Measurements from ENCODE around the gene CFAP65. TPM values are rescaled to one million over a fixed set of nuclear protein-coding genes. Genes with fewer than 3 reads are reported as not detected.
A peak's percentile ranks its signal among the peaks of the same experiment; 100 is the strongest.

Gene CFAP65
- total and polyA plus RNA-seq, 4 donors, result 0.79 to 9.0 (median 5.1) TPM

DNA sequence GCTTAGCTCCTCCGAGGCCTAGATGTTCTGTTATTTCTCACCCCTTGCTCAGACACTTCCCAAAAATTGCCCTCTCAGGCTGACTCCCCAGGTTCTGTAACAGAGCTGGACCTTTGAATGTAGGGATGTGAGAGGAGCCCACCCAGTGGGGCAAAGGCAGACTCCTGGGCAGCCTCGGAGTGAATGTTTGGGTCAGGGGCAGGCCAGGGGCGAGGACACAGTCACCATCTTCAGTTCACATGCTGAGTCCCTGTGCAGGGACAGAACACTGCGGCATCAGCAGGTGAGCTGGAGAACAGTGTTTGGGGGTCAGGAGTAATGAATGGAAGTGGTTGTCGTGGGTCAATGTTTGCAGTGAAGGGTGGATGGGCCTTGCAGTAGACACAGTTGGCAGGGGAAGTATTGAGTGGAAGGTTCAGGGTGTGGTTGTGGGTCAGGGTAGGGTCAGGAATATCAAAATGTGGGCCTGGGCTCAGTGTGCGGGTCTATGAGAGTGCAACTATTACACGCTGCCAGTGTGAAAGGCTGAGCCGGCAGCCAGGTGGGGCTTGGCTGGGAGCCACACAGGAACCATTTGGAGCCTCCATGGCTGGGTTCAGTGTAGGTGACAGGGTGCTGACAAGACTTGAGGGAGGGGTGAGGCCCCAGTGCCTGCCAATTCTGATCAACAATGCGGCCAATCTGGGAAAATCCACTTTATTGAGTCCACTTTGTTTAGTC is 15.0 kb upstream of the CFAP65 start:
- peaks cover 5% of the 10 kb centered on the region for H3K36me3 ChIP-seq (ENCODE audit: control insufficient read depth, insufficient read depth, low read length)
- H3K4me3 ChIP-seq (ENCODE audit: low read depth, low read length), result no peak overlapping the region
- no peak for DNase-seq (ENCODE audit: low read depth in 4 of 6, low spot score in 6 of 6)
- peaks cover 39% of the 10 kb centered on the region for H3K4me1 ChIP-seq (ENCODE audit: control insufficient read depth, insufficient read depth, low read length)
- H3K27ac ChIP-seq (ENCODE audit: low read depth, low read length), result no peak overlapping the region
- WGBS (ENCODE audit: insufficient coverage), result 77% methylated on average over 8 of the region's 9 CpGs
- H3K27me3 ChIP-seq (ENCODE audit: control insufficient read depth, insufficient read depth, low read length), result peaks cover 73% of the 10 kb centered on the region
- no peaks in the 10 kb centered on the region for H3K9me3 ChIP-seq (ENCODE audit: control insufficient read depth, insufficient read depth, low read length)

DNA sequence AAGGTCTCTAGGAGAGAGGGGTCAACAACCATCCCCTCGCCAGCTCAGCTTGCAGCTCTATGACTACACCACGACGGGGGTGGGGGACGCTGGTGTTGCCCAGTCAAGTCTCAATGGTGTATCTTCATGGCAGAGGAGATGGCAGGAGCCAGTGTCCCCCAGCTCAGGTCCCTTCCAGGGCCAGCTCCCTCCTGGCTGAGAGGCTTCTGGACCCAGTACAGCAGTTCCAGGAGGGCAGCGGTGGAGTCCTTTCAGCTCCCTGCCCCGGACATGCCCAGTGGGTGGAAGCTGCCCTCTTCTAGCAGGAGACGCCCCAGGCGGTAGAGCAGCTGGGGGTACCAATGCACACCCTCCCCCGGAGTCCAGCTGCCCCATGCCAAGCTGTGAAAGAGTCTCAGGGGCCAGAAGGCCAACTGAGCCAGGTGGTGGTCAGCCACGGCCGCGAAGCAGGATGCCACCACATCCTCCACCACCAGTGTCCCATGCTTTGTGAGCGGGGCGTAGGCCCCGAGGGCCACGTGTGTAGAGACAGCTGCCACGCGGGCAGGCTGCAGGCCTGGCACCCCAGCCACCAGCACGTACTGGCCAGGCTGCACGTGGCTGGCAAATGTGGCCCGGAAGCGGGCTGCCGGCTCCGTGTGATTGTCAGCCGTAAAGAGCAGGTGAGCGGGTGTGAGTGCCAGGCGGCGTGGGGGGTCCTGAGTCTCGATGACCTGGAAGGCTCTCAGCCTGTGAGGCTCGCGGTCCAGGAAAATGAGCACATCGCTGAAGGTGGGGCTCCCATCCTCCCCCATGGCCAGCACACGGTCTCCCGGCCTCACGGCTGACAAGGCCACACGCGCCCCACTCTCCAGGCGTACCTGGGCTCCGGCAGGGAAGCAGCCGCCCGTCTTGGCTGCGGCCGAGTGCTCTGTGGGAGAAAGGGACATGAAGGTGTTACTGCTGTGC is 13.9 kb upstream of the CFAP65 start:
- H3K4me3 ChIP-seq (ENCODE audit: low read depth, low read length), result no peak overlapping the region
- no peak overlapping the region for H3K27ac ChIP-seq (ENCODE audit: low read depth, low read length)
- WGBS (ENCODE audit: insufficient coverage), result 83% methylated on average over 36 of the region's 43 CpGs
- H3K27me3 ChIP-seq (ENCODE audit: control insufficient read depth, insufficient read depth, low read length), result peaks cover 77% of the 10 kb centered on the region
- H3K36me3 ChIP-seq (ENCODE audit: control insufficient read depth, insufficient read depth, low read length), result peaks cover 5% of the 10 kb centered on the region
- DNase-seq (ENCODE audit: low read depth in 4 of 6, low spot score in 6 of 6), result no peak
- peaks cover 35% of the 10 kb centered on the region for H3K4me1 ChIP-seq (ENCODE audit: control insufficient read depth, insufficient read depth, low read length)
- H3K9me3 ChIP-seq (ENCODE audit: control insufficient read depth, insufficient read depth, low read length), result no peaks in the 10 kb centered on the region

DNA sequence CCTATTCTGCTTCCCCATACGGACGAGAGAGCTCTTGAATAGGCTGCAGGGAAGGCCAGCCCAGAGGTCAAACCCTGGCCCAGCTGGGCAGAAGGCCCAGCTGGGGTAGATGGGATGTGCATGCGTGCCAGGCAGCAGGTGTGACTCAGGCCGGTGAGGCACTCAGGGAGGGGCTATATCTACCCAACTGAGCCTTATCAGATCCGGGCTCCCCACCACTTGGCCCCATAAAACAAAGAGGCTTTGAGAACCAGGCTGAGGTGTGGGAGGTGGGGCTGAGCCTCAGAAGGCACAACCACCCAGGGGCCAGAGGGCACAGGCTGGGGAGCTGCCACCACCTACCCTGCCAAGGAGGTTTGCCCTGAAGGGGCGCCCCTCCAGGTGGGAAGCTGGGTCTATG is 8.0 kb upstream of the CFAP65 start:
- peaks cover 57% of the 10 kb centered on the region for H3K27me3 ChIP-seq (ENCODE audit: control insufficient read depth, insufficient read depth, low read length)
- no peak overlapping the region for H3K4me3 ChIP-seq (ENCODE audit: low read depth, low read length)
- no peaks in the 10 kb centered on the region for H3K9me3 ChIP-seq (ENCODE audit: control insufficient read depth, insufficient read depth, low read length)
- no peaks in the 10 kb centered on the region for H3K4me1 ChIP-seq (ENCODE audit: control insufficient read depth, insufficient read depth, low read length)
- no peaks in the 10 kb centered on the region for H3K36me3 ChIP-seq (ENCODE audit: control insufficient read depth, insufficient read depth, low read length)
- 56% methylated on average over 4 of the region's 6 CpGs for WGBS (ENCODE audit: insufficient coverage)
- DNase-seq (ENCODE audit: low read depth in 4 of 6, low spot score in 6 of 6), result no peak
- H3K27ac ChIP-seq (ENCODE audit: low read depth, low read length), result no peak overlapping the region

DNA sequence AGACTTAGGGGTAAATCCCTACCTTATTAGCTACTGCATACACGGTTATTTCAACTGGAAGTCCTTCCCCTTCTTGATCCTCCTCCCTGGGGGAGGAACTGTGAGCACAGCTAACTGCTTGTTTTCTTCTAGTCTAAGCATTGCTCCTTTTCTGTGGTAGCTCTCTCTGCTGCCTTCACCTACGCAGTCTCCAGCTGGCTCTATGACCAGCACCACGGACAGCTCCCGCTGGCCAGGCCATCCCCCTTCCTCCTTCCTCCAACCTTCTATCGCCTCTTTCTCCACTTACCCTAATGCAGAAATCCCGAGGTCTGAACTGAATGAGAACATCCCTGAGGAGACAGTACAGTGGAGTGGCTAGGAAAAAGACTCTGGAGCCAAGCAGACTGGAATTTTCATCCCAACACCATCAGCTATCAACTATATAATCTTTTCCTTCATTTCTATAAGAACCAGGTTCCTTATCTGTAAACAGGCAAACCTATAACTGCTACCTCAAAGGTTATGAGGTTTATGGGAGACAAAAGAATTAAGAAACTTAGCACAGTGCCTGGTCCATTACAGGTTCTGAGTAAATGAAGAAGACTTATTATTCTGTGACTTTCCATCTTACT is 4.7 kb upstream of the CFAP65 start:
- H3K27me3 ChIP-seq (ENCODE audit: control insufficient read depth, insufficient read depth, low read length), result peaks cover 66% of the 10 kb centered on the region
- peak in 1 of 6 donors; percentile 62 for DNase-seq (ENCODE audit: low read depth in 4 of 6, low spot score in 6 of 6)

DNA sequence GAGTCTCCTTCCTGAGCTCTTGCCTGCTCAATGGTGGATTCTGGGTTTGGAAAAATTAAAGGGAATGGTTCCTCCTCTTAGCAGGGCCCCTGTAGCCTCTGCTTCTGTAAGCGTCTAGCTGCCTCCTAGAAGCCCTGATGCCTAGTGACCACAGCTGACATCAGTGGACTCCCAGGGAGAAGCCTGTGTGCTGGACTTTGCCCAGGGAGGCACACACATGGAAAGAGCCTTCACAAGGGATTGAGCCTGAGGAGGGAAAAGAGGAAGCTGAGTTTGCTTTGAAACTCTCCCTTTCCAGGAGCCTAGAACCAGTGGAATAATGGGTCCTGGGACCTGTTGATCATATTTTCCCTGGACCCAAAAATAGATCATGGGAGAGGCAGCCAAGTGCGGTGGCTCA is 1.4 kb upstream of the CFAP65 start:
- Histone ChIP-seq H3K4me3 (ENCODE audit: low read depth, low read length) (no peak overlapping the region), H3K4me1 (ENCODE audit: control insufficient read depth, insufficient read depth, low read length) (peaks cover 2% of the 10 kb centered on the region), H3K9me3 (ENCODE audit: control insufficient read depth, insufficient read depth, low read length) (no peaks in the 10 kb centered on the region), H3K36me3 (ENCODE audit: control insufficient read depth, insufficient read depth, low read length) (peaks cover 3% of the 10 kb centered on the region), H3K27ac (ENCODE audit: low read depth, low read length) (no peak overlapping the region), H3K27me3 (ENCODE audit: control insufficient read depth, insufficient read depth, low read length) (peaks cover 45% of the 10 kb centered on the region)
- 80% methylated on average over 2 of the region's 2 CpGs for WGBS (ENCODE audit: insufficient coverage)
- DNase-seq (ENCODE audit: low read depth in 4 of 6, low spot score in 6 of 6), result no peak

More for the DNA sequence above, 4.7 kb upstream of the CFAP65 start:
- WGBS (ENCODE audit: insufficient coverage), result 8% methylated on average over 4 of the region's 6 CpGs
- Histone ChIP-seq H3K4me1 (ENCODE audit: control insufficient read depth, insufficient read depth, low read length) (no peaks in the 10 kb centered on the region), H3K4me3 (ENCODE audit: low read depth, low read length) (no peak overlapping the region), H3K36me3 (ENCODE audit: control insufficient read depth, insufficient read depth, low read length) (no peaks in the 10 kb centered on the region), H3K9me3 (ENCODE audit: control insufficient read depth, insufficient read depth, low read length) (no peaks in the 10 kb centered on the region), H3K27ac (ENCODE audit: low read depth, low read length) (no peak overlapping the region)

DNA sequence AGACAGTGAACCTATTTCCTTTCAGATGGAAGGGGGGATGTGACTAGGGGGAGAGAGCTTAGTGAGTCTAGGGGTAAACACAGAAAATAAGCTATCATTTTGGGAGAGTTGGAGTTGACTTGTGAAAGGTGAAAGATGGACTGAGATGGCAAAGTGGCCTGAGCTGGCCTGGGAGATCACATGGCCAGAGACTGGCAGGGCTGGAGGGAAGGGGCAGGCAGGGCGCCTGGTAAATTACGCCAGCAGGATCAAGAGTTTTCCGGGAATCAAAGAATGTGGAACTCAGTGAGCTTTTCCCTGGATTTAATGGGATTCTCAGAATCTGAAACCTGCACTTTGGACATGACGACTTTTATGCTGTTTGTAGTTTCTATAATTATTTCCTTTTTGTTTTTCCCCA is 841 bp upstream of the CFAP65 start:
- 87% methylated on average over 3 of the region's 4 CpGs for WGBS (ENCODE audit: insufficient coverage)
- H3K4me1 ChIP-seq (ENCODE audit: control insufficient read depth, insufficient read depth, low read length), result peaks cover 2% of the 10 kb centered on the region
- DNase-seq (ENCODE audit: low read depth in 4 of 6, low spot score in 6 of 6), result no peak

DNA sequence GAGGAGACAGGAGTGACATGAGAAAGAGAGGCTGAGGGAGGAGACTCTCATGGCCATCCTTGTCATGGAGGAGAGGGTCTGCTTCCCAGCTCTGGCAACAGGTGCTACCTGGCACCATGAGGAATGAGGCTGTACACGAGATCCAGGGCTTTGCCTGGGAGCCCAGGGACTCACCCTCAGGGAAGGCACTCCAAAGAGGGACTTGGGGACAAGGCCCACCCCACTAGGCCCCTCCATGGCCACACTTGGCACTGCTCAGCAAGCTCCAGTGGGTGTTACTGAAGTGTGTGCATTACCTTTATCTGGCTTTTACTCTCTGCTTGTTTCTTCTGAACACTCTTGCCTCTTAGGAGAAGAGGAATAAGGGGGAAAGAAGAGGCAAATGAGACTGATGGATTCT is 2.7 kb downstream of the CFAP65 start:
- no peak overlapping the region for H3K4me3 ChIP-seq (ENCODE audit: low read depth, low read length)
- peaks cover 22% of the 10 kb centered on the region for H3K27me3 ChIP-seq (ENCODE audit: control insufficient read depth, insufficient read depth, low read length)
- no peaks in the 10 kb centered on the region for H3K9me3 ChIP-seq (ENCODE audit: control insufficient read depth, insufficient read depth, low read length)
- WGBS (ENCODE audit: insufficient coverage), result 25% methylated on average over 1 of the region's 1 CpG
- H3K36me3 ChIP-seq (ENCODE audit: control insufficient read depth, insufficient read depth, low read length), result peaks cover 3% of the 10 kb centered on the region
- no peak for DNase-seq (ENCODE audit: low read depth in 4 of 6, low spot score in 6 of 6)
- H3K27ac ChIP-seq (ENCODE audit: low read depth, low read length), result no peak overlapping the region
- H3K4me1 ChIP-seq (ENCODE audit: control insufficient read depth, insufficient read depth, low read length), result peaks cover 2% of the 10 kb centered on the region

More for the DNA sequence above, 841 bp upstream of the CFAP65 start:
- peaks cover 3% of the 10 kb centered on the region for H3K36me3 ChIP-seq (ENCODE audit: control insufficient read depth, insufficient read depth, low read length)
- H3K27me3 ChIP-seq (ENCODE audit: control insufficient read depth, insufficient read depth, low read length), result peaks cover 42% of the 10 kb centered on the region
- no peak overlapping the region for H3K27ac ChIP-seq (ENCODE audit: low read depth, low read length)
- no peaks in the 10 kb centered on the region for H3K9me3 ChIP-seq (ENCODE audit: control insufficient read depth, insufficient read depth, low read length)
- H3K4me3 ChIP-seq (ENCODE audit: low read depth, low read length), result no peak overlapping the region

DNA sequence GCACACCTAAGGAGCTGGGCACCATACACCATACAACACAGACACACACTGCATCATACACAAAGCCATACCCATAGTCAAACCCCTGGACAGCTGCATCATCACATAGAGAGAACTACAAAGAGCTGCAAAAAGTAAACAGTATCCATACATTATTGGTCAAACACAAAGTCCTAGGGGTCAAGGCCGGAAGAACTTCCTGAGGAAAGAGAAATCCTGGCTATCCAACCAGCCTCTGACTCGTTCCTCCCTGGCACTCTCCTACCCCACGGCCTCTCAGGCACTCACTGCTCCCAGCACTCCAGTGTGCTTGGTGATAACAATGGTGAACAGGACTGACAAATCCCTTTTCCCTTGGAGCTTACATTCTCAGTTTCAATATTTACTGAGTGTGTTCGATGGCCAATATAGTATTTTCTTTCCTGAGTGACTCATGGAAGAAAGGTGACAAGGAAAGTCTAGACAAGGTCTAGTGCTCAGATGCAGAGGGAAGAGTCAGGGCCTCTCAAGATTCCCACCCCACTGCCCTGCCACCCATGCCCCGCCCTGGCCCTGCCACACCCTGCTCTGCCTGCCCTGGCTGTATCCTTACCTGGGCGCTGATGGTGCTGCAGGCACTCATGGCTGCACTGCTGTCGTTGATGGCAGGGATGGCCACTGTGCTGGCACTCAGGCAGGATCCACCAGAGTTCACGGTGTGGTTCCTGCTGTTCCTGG is 3.4 kb downstream of the CFAP65 start:
- Histone ChIP-seq H3K27me3 (ENCODE audit: control insufficient read depth, insufficient read depth, low read length) (peaks cover 17% of the 10 kb centered on the region), H3K27ac (ENCODE audit: low read depth, low read length) (no peak overlapping the region), H3K4me1 (ENCODE audit: control insufficient read depth, insufficient read depth, low read length) (peaks cover 2% of the 10 kb centered on the region), H3K36me3 (ENCODE audit: control insufficient read depth, insufficient read depth, low read length) (peaks cover 3% of the 10 kb centered on the region), H3K9me3 (ENCODE audit: control insufficient read depth, insufficient read depth, low read length) (no peaks in the 10 kb centered on the region), H3K4me3 (ENCODE audit: low read depth, low read length) (no peak overlapping the region)
- DNase-seq (ENCODE audit: low read depth in 4 of 6, low spot score in 6 of 6), result no peak
- 53% methylated on average over 4 of the region's 8 CpGs for WGBS (ENCODE audit: insufficient coverage)

DNA sequence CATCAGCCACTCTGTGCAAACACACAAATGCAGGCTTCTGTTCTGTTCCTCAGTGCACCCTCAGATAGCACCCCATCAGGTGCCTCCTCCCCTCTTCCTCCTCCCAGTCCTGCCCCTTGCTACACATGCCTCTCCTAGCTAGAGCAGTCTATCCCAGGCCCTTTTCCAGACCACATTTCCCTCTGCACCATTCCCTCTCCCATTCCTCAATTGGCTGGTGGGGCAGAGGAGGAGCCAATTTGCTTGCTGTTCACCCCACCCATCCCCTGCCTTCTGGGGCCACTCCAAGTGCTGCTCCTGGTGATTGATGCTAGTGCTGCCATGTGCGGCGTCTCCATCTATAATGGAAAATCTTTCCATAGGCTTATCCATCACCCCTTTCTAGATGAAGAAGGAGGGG is 5.4 kb downstream of the CFAP65 start:
- H3K27ac ChIP-seq (ENCODE audit: low read depth, low read length), result no peak overlapping the region
- no peak overlapping the region for H3K4me3 ChIP-seq (ENCODE audit: low read depth, low read length)
- peaks cover 4% of the 10 kb centered on the region for H3K36me3 ChIP-seq (ENCODE audit: control insufficient read depth, insufficient read depth, low read length)
- peaks cover 2% of the 10 kb centered on the region for H3K4me1 ChIP-seq (ENCODE audit: control insufficient read depth, insufficient read depth, low read length)
- WGBS (ENCODE audit: insufficient coverage), result no CpG with 5 or more reads among the region's 2 CpGs
- no peaks in the 10 kb centered on the region for H3K9me3 ChIP-seq (ENCODE audit: control insufficient read depth, insufficient read depth, low read length)
- peaks cover 7% of the 10 kb centered on the region for H3K27me3 ChIP-seq (ENCODE audit: control insufficient read depth, insufficient read depth, low read length)
- DNase-seq (ENCODE audit: low read depth in 4 of 6, low spot score in 6 of 6), result no peak

Data from spinal cord (tissue), 10 donors.